GM18511 (cell line): ENCODE results near the gene PALS1.
A peak's percentile ranks its signal among the peaks of the same experiment; 100 is the strongest.

Experiments
- ATAC-seq: cut with Tn5 transposase; IDR thresholded peaks from one replicate; pipeline ENCODE4 v1.9.1; 2021; ENCODE audit warnings: mild to moderate bottlenecking, moderate library complexity; ENCODE audit not compliant: unreplicated experiment

PALS1 gene

GRCh38 chr14:67241411-67242167, at the start of gene PALS1:
Gene PALS1, plus strand, starts transcription at chr14:67241435. Its CDS starts 37,736 bp downstream, at chr14:67279171.
- ATAC-seq, result peak; percentile 48

GRCh38 chr14:67191768-67192290, 49.4 kb upstream of the PALS1 start:
- no peak for ATAC-seq

- ATAC-seq, result no peak
Measured at GRCh38 chr14:67192366-67192765, 48.9 kb upstream of the PALS1 start.

- ATAC-seq, result no peak
Measured at GRCh38 chr14:67195279-67195678, 46.0 kb upstream of the PALS1 start.

- no peak for ATAC-seq
Measured at GRCh38 chr14:67199016-67199415, 42.2 kb upstream of the PALS1 start.

GRCh38 chr14:67207810-67208209, 33.4 kb upstream of the PALS1 start:
- no peak for ATAC-seq

GRCh38 chr14:67218126-67218525, 23.1 kb upstream of the PALS1 start:
- ATAC-seq, result no peak

GRCh38 chr14:67221248-67221981, 19.8 kb upstream of the PALS1 start:
- no peak for ATAC-seq

- ATAC-seq, result no peak
Measured at GRCh38 chr14:67221982-67222328, 19.3 kb upstream of the PALS1 start.

- no peak for ATAC-seq
Measured at GRCh38 chr14:67225523-67225922, 15.7 kb upstream of the PALS1 start.

GRCh38 chr14:67228325-67228984, 12.8 kb upstream of the PALS1 start:
- no peak for ATAC-seq

GRCh38 chr14:67232066-67232465, 9.2 kb upstream of the PALS1 start:
- no peak for ATAC-seq

GRCh38 chr14:67232621-67233020, 8.6 kb upstream of the PALS1 start:
- ATAC-seq, result no peak

- no peak for ATAC-seq
Measured at GRCh38 chr14:67237591-67237990, 3.6 kb upstream of the PALS1 start.

- no peak for ATAC-seq
Measured at GRCh38 chr14:67239582-67239981, 1.7 kb upstream of the PALS1 start.

GRCh38 chr14:67240168-67240932, 885 bp upstream of the PALS1 start:
- ATAC-seq, result peak; percentile 28

GRCh38 chr14:67240978-67241410, 241 bp upstream of the PALS1 start:
- peak; percentile 90 for ATAC-seq

- ATAC-seq, result no peak
Measured at GRCh38 chr14:67242168-67242420, 859 bp downstream of the PALS1 start.

GRCh38 chr14:67245104-67245503, 3.9 kb downstream of the PALS1 start:
- ATAC-seq, result no peak

- no peak for ATAC-seq
Measured at GRCh38 chr14:67251573-67252226, 10.5 kb downstream of the PALS1 start.
